HuH-7.5 (cell line): ENCODE results near the gene SIGLEC14.

Source experiments
- DNase-seq: peaks from one replicate; pipeline ENCODE4 v3.0.0; 2011; ENCODE audit warnings: low spot score

Gene SIGLEC14

GRCh38 chr19:51614789-51615188 is 31.8 kb downstream of the SIGLEC14 start:
- no peak for DNase-seq

GRCh38 chr19:51610576-51610975 is 36.0 kb downstream of the SIGLEC14 start:
- DNase-seq: no peak

GRCh38 chr19:51607920-51608562 is 38.6 kb downstream of the SIGLEC14 start:
- DNase-seq: peak; percentile 47

- DNase-seq: no peak
Measured at GRCh38 chr19:51607077-51607476, 39.5 kb downstream of the SIGLEC14 start.

GRCh38 chr19:51602189-51602854 is 44.3 kb downstream of the SIGLEC14 start:
- DNase-seq: no peak

GRCh38 chr19:51600940-51601580 is 45.6 kb downstream of the SIGLEC14 start:
- DNase-seq: no peak

GRCh38 chr19:51599084-51599483 is 47.5 kb downstream of the SIGLEC14 start:
- DNase-seq: no peak

GRCh38 chr19:51598159-51598915 is 48.3 kb downstream of the SIGLEC14 start:
- no peak for DNase-seq

GRCh38 chr19:51595190-51596175 is 51.1 kb downstream of the SIGLEC14 start:
- DNase-seq: no peak

GRCh38 chr19:51594774-51595109 is 51.9 kb downstream of the SIGLEC14 start:
- DNase-seq: no peak

- peak; percentile 86 for DNase-seq
Measured at GRCh38 chr19:51593969-51594773, 52.5 kb downstream of the SIGLEC14 start.

GRCh38 chr19:51593138-51593890 is 53.3 kb downstream of the SIGLEC14 start:
- DNase-seq: no peak
